IMR-90 (cell line): ENCODE data around the gene SRC. TPM values are rescaled to one million over a fixed set of nuclear protein-coding genes. Genes with fewer than 3 reads are reported as not detected.

Experiments
- ATAC-seq: fragments of 200-7000 bp; cut with Tn5 transposase; 2 replicates; pipeline ENCODE4 v1.9.1; 2020; ENCODE audit warnings: low read depth, mild to moderate bottlenecking, moderate library complexity
- BruUV-seq: library from RNA; stranded (reverse); fragments of 400-500 nt; replicated peaks from 2 replicates; lab custom pipeline; 2021; lab: Mats Ljungman, UMichigan
- CTCF ChIA-PET: fragments of 300-600 bp; formaldehyde crosslinking; extraction: SDS; loops from one replicate; lab custom pipeline; 2021; ENCODE audit warnings: antibody characterized with exemption; lab: Yijun Ruan, JAX
- POLR2A ChIA-PET: fragments of 300-600 bp; sonication (Branson Sonifier 250); formaldehyde crosslinking; loops from one replicate; lab custom pipeline; 2022; ENCODE audit warnings: antibody characterized with exemption; ENCODE audit not compliant: unreplicated experiment; lab: Charles Lee
- DNase-seq: peaks from one replicate; pipeline ENCODE4 v3.0.0; 2013
- H2AFZ ChIP-seq: replicated peaks from 2 replicates; pipeline ENCODE3; 2013; ENCODE audit warnings: low read length, mild to moderate bottlenecking; ENCODE audit not compliant: poor library complexity
- H2AK5ac ChIP-seq: 2 replicates; pipeline ENCODE4 v1.6.1; 2013; ENCODE audit warnings: low read depth, low read length, inconsistent platforms
- H2AK9ac ChIP-seq: replicated peaks from 2 replicates; pipeline ENCODE3; 2013; ENCODE audit warnings: mild to moderate bottlenecking, low read depth, low read length, moderate library complexity; ENCODE audit not compliant: poor library complexity
- H2BK120ac ChIP-seq: 2 replicates; pipeline ENCODE4 v1.6.1; 2013; ENCODE audit warnings: low read depth, low read length, inconsistent platforms
- H2BK15ac ChIP-seq: 3 replicates; pipeline ENCODE4 v1.6.1; 2013; ENCODE audit warnings: low read depth, low read length, inconsistent platforms
- H2BK20ac ChIP-seq: 2 replicates; pipeline ENCODE4 v1.6.1; 2013; ENCODE audit warnings: low read depth, mild to moderate bottlenecking, inconsistent platforms, low read length, moderate library complexity
- H2BK5ac ChIP-seq: 2 replicates; pipeline ENCODE4 v1.6.1; 2013; ENCODE audit warnings: mild to moderate bottlenecking, low read depth, low read length, inconsistent platforms; ENCODE audit not compliant: poor library complexity, severe bottlenecking
- H3K14ac ChIP-seq: replicated peaks from 2 replicates; pipeline ENCODE4 v1.6.1; 2013; ENCODE audit warnings: low read depth, low read length, inconsistent platforms
- H3K18ac ChIP-seq: 2 replicates; pipeline ENCODE4 v1.6.1; 2013; ENCODE audit warnings: low read depth, low read length, control low read depth
- H3K23ac ChIP-seq: 2 replicates; pipeline ENCODE4 v1.6.1; 2013; ENCODE audit warnings: low read depth, low read length, inconsistent platforms
- H3K27ac ChIP-seq: 2 replicates; pipeline ENCODE4 v1.5.1; 2013; ENCODE audit warnings: mild to moderate bottlenecking, control low read depth, low read length; ENCODE audit not compliant: insufficient read depth
- H3K27me3 ChIP-seq: 2 replicates; pipeline ENCODE4 v1.6.1; 2013; ENCODE audit warnings: low read length; ENCODE audit not compliant: control insufficient read depth, insufficient read depth
- H3K36me3 ChIP-seq: 2 replicates; pipeline ENCODE4 v1.6.1; 2013; ENCODE audit warnings: low read length, mixed read lengths; ENCODE audit not compliant: control insufficient read depth, insufficient read depth
- H3K4ac ChIP-seq: 2 replicates; pipeline ENCODE4 v1.6.1; 2013; ENCODE audit warnings: low read depth, low read length, inconsistent platforms
- H3K4me1 ChIP-seq: 2 replicates; pipeline ENCODE4 v1.6.1; 2013; ENCODE audit warnings: low read length, mixed read lengths; ENCODE audit not compliant: control insufficient read depth, insufficient read depth
- H3K4me2 ChIP-seq: 2 replicates; pipeline ENCODE4 v1.6.1; 2013; ENCODE audit warnings: low read depth, mild to moderate bottlenecking, control low read depth, low read length, moderate library complexity
- H3K4me3 ChIP-seq: 2 replicates; pipeline ENCODE4 v1.5.1; 2013; ENCODE audit warnings: low read depth, mild to moderate bottlenecking, control low read depth, low read length, moderate library complexity; ENCODE audit not compliant: insufficient read depth
- H3K56ac ChIP-seq: 2 replicates; pipeline ENCODE4 v1.6.1; 2013; ENCODE audit warnings: low read length, inconsistent platforms; ENCODE audit not compliant: insufficient read depth; ENCODE audit errors: extremely low read depth
- H3K79me1 ChIP-seq, 2 experiments: 2 replicates each; pipeline ENCODE4 v1.6.1; 2013; ENCODE audit warnings: low read length in 2 of 2, inconsistent platforms in 1 of 2, low read depth in 1 of 2
- H3K9ac ChIP-seq: 2 replicates; pipeline ENCODE4 v1.6.1; 2013; ENCODE audit warnings: low read depth, low read length, control low read depth
- H3K9me1 ChIP-seq: 2 replicates; pipeline ENCODE4 v1.6.1; 2013; ENCODE audit warnings: low read length, inconsistent platforms; ENCODE audit not compliant: insufficient read depth
- H3K9me3 ChIP-seq: 2 replicates; pipeline ENCODE4 v1.6.1; 2013; ENCODE audit warnings: low read length; ENCODE audit not compliant: control insufficient read depth, insufficient read depth
- H4K20me1 ChIP-seq: 2 replicates; pipeline ENCODE4 v1.6.1; 2013; ENCODE audit warnings: low read length, inconsistent platforms; ENCODE audit not compliant: insufficient read depth
- H4K5ac ChIP-seq: 2 replicates; pipeline ENCODE4 v1.6.1; 2013; ENCODE audit warnings: mild to moderate bottlenecking, low read depth, low read length, control low read depth
- H4K8ac ChIP-seq, 2 experiments: 2 replicates each; pipeline ENCODE4 v1.6.1; 2013; ENCODE audit warnings: low read depth in 2 of 2, low read length in 2 of 2, control low read depth in 1 of 2, inconsistent platforms in 1 of 2
- H4K91ac ChIP-seq: 2 replicates; pipeline ENCODE4 v1.6.1; 2013; ENCODE audit warnings: low read depth, low read length, inconsistent platforms; ENCODE audit not compliant: insufficient read depth
- BHLHE40 ChIP-seq: fragments of 150-350 bp; IDR thresholded peaks from 2 replicates; pipeline ENCODE4 v1.6.1; 2016; ENCODE audit warnings: mild to moderate bottlenecking, low read depth, low read length
- CEBPB ChIP-seq: IDR thresholded peaks from 2 replicates; pipeline ENCODE4 v1.6.1; 2012; ENCODE audit warnings: low read depth, low read length, improper control_type of control experiment
- CHD1 ChIP-seq: IDR thresholded peaks from 2 replicates; pipeline ENCODE4 v1.6.1; 2012; ENCODE audit warnings: low read depth, low read length, improper control_type of control experiment
- ELK1 ChIP-seq: fragments of 150-350 bp; IDR thresholded peaks from 2 replicates; pipeline ENCODE4 v1.6.1; 2016; ENCODE audit warnings: low read depth, mild to moderate bottlenecking, low read length, moderate library complexity, borderline replicate concordance
- FOS ChIP-seq: fragments of 150-350 bp; IDR thresholded peaks from 2 replicates; pipeline ENCODE4 v1.6.1; 2016; ENCODE audit warnings: low read depth, low read length
- MAFK ChIP-seq: IDR thresholded peaks from 2 replicates; pipeline ENCODE4 v1.6.1; 2012; ENCODE audit warnings: low read depth, low read length, improper control_type of control experiment
- MXI1 ChIP-seq: IDR thresholded peaks from 2 replicates; pipeline ENCODE4 v1.6.1; 2012; ENCODE audit warnings: low read depth, mild to moderate bottlenecking, low read length, moderate library complexity, borderline replicate concordance
- NFE2L2 ChIP-seq: fragments of 150-350 bp; IDR thresholded peaks from 2 replicates; pipeline ENCODE4 v1.6.1; 2016; ENCODE audit warnings: low read depth, mild to moderate bottlenecking, low read length
- POLR2A ChIP-seq: IDR thresholded peaks from 2 replicates; pipeline ENCODE4 v1.6.1; 2012; ENCODE audit warnings: mild to moderate bottlenecking, low read depth, low read length
- RAD21 ChIP-seq: IDR thresholded peaks from 2 replicates; pipeline ENCODE4 v1.6.1; 2012; ENCODE audit warnings: low read length, improper control_type of control experiment
- RCOR1 ChIP-seq: IDR thresholded peaks from 2 replicates; pipeline ENCODE4 v1.6.1; 2012; ENCODE audit warnings: mild to moderate bottlenecking, low read length, improper control_type of control experiment; ENCODE audit not compliant: insufficient replicate concordance
- RFX5 ChIP-seq: IDR thresholded peaks from 2 replicates; pipeline ENCODE4 v1.8.0; 2012; ENCODE audit warnings: low read depth, mild to moderate bottlenecking, low read length, moderate library complexity
- SMC3 ChIP-seq: fragments of 150-350 bp; IDR thresholded peaks from 2 replicates; pipeline ENCODE4 v1.6.1; 2016; ENCODE audit warnings: low read depth, mild to moderate bottlenecking, antibody characterized with exemption, low read length, moderate library complexity
- USF2 ChIP-seq: fragments of 150-350 bp; IDR thresholded peaks from 2 replicates; pipeline ENCODE4 v1.6.1; 2017; ENCODE audit warnings: mild to moderate bottlenecking, antibody characterized with exemption, low read length, low read depth
- WGBS, 2 experiments: methylation state at CpG; one replicate each; pipeline versions ENCODE4 v1.1.5 to v1.1.7; 2013; ENCODE audit warnings: missing lambda C conversion rate in 2 of 2; ENCODE audit not compliant: insufficient read length in 1 of 2; ENCODE audit errors: extremely low coverage in 2 of 2; 5-methylcytosine and 5-hydroxymethylcytosine counted together
- dilution Hi-C: fragments of 300-500 bp; cut with HindIII; formaldehyde crosslinking; loops from one replicate; pipeline ENCODE4 v1.14.3; 2018; ENCODE audit warnings: low sequenced_read_pairs; ENCODE audit not compliant: unreplicated experiment
- in situ Hi-C: fragments of 300-500 bp; cut with MboI; formaldehyde crosslinking; loops from 3 replicates; pipeline ENCODE4 v1.14.3; 2019; ENCODE audit warnings: low sequenced_read_pairs, inconsistent platforms, mixed read lengths
- intact Hi-C: fragments of 100-400 bp; cut with micrococcal nuclease; formaldehyde crosslinking; loops from 2 replicates; pipeline ENCODE4 v1.10.0; 2022
- polyA plus RNA-seq, 3 experiments: library from polyadenylated mRNA; depleted of rRNA; stranded (reverse); fragments of >200 nt; gene quantifications; 2 replicates each; pipeline ENCODE4 v1.2.3, GENCODE V29; 2012; ENCODE audit warnings: low replicate concordance in 1 of 3
- total RNA-seq: library from RNA; depleted of rRNA; stranded (reverse); fragments of >200 nt; gene quantifications from 2 replicates; pipeline ENCODE4 v1.2.3, GENCODE V29; 2012
- TF ChIP-seq, protein P1 (sequence below): conservative IDR thresholded peaks from 2 replicates; pipeline ENCODE4 v1.5.1; 2012; ENCODE audit warnings: mild to moderate bottlenecking, low read depth, low read length, improper control_type of control experiment

The SRC gene
- total and polyA plus RNA-seq, 2 of the 4 experiments (the other 2 are of a cell fraction), result 7.0 to 24.2 TPM

DNA sequence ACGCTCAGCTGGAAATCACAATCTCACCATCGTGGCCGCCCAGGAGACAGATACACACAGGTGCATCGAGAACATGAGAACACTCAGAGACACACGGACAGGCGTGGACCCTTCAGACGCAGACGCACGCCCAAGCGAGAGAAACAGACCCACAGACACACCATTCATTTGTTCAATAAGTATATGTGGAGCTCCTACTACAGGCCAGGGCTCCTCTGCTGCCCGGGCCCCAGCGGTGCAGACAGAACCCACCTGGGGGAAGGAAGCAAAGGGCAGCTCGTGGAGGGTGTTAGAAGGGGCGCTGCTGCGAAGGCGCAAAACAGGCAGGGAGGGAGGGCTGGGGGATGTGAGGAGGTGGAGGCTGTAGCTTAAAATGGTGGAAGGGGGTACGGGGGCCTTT, 39.2 kb downstream of the SRC start:
- no peak overlapping the region for H4K91ac ChIP-seq
- H4K20me1 ChIP-seq, result peaks cover 17% of the 10 kb centered on the region; the same call in 1 of the 2 replicates
- H3K9ac ChIP-seq, result no peak overlapping the region
- no peak overlapping the region for H2BK120ac ChIP-seq
- peak overlapping the region; percentile 76; the same call in 1 of the 2 replicates for H3K4ac ChIP-seq
- H2BK15ac ChIP-seq, result no peak overlapping the region
- no peak overlapping the region for H3K56ac ChIP-seq
- peaks cover 32% of the 10 kb centered on the region for H3K36me3 ChIP-seq
- peak overlapping the region; percentile 96; the same call in 1 of the 2 replicates for H2AK5ac ChIP-seq
- H3K14ac ChIP-seq, result no peak overlapping the region
- POLR2A ChIA-PET, result no interaction called here
- peak overlapping the region; percentile 88 for H2AK9ac ChIP-seq
- no peak for ATAC-seq
- H2BK5ac ChIP-seq, result no peak overlapping the region
- H3K23ac ChIP-seq, result no peak overlapping the region
- H2BK20ac ChIP-seq, result peak overlapping the region; percentile 0; the same call in 1 of the 2 replicates
- no peak overlapping the region for H4K5ac ChIP-seq
- DNase-seq, result no peak
- H3K79me1 ChIP-seq, result peaks cover 8 to 26% of the 10 kb centered on the region in 2 experiments; a peak in 3 of 4 replicates
- 0 out of 2 replicates have a peak, but pooled peaks cover under 1% of the 10 kb centered on the region for H3K9me1 ChIP-seq
- no peak overlapping the region for H3K18ac ChIP-seq
- CTCF ChIA-PET, result interaction anchor here (0.8 to 1.4 kb wide), 5 partner anchors 103 to 149 kb away, joined by 3 to 8 read pairs (median 4); no protein-coding TSS in a partner anchor
- no peaks in the 10 kb centered on the region for H3K9me3 ChIP-seq
- no peak overlapping the region for H3K4me3 ChIP-seq
- intact Hi-C loops (loop anchor here (2.0 kb wide), 2 partner anchors 142 to 150 kb away; partner anchors contain the start of gene BLCAP), dilution Hi-C loops (no loop called here), in situ Hi-C loops (loop anchor here (10.0 kb wide), 1 partner anchor 180 kb away; no protein-coding TSS in a partner anchor)
- TF ChIP-seq MXI1 (no peak), POLR2A (no peak), ELK1 (no peak), USF2 (no peak), CEBPB (no peak), RCOR1 (no peak), FOS (no peak), RAD21 (no peak), RFX5 (no peak), NFE2L2 (no peak), SMC3 (no peak), CHD1 (no peak), MAFK (no peak), BHLHE40 (no peak)
- TF ChIP-seq, protein P1, sequence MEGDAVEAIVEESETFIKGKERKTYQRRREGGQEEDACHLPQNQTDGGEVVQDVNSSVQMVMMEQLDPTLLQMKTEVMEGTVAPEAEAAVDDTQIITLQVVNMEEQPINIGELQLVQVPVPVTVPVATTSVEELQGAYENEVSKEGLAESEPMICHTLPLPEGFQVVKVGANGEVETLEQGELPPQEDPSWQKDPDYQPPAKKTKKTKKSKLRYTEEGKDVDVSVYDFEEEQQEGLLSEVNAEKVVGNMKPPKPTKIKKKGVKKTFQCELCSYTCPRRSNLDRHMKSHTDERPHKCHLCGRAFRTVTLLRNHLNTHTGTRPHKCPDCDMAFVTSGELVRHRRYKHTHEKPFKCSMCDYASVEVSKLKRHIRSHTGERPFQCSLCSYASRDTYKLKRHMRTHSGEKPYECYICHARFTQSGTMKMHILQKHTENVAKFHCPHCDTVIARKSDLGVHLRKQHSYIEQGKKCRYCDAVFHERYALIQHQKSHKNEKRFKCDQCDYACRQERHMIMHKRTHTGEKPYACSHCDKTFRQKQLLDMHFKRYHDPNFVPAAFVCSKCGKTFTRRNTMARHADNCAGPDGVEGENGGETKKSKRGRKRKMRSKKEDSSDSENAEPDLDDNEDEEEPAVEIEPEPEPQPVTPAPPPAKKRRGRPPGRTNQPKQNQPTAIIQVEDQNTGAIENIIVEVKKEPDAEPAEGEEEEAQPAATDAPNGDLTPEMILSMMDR, result no peak
- H4K8ac ChIP-seq, result no peak overlapping the region
- no peak overlapping the region for H3K27ac ChIP-seq
- H3K4me2 ChIP-seq, result no peak overlapping the region
- 100% methylated on average over 3 of the region's 17 CpGs; no CpG with 5 or more reads in 1 of the 2 experiments for WGBS, 2 experiments
- H3K27me3 ChIP-seq, result no peaks in the 10 kb centered on the region
- peaks cover 6% of the 10 kb centered on the region for H3K4me1 ChIP-seq
- BruUV-seq, result no TSS peak
- peak overlapping the region; percentile 87 for H2AFZ ChIP-seq
